ENCODE results near the gene SLC9C1.

SLC9C1 gene

GRCh38 chr3:112175646-112176045, 118.4 kb downstream of the SLC9C1 start:
- DNase-seq: no peak

DNA sequence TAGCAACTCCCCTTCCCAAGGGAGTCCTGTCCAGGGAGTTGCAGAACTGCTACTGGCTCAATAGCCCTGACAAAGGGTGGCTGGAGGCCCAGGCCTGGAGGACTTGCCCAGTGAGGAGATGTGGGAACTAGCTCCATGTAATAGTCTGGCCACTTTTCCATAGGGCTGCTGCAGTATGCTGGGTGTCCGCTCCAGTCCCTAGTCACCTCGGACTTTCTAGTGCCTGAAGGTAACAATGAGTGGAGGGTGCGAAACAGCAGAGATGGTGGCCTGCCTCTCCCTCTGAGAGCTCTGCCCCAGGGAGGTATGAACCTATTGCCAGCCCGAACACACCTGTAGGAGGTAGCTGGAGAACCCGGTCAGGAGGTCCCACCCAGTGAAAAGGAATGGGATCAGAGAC, 119.0 kb downstream of the SLC9C1 start:
- DNase-seq: no peak

DNA sequence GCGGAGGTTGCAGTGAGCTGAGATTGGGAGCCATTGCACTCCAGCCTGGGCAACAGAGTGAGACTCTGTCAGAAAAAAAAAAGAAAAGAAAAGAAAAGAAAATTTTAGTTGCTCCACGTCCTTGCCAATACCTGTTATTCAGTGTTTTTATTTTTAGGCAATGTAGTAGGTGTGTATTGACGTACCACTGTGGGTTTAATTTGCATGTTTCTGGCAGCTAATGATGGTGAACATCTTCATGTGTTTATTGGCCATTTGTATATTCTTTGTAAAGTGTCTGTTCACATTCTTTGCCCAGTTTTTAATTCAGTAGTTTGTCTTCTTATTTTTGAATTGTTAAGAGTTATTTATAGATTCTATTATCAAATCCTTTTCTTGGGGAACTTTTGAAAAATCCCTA, 122.9 kb downstream of the SLC9C1 start:
- DNase-seq: no peak

GRCh38 chr3:112170046-112170445, 124.0 kb downstream of the SLC9C1 start:
- no peak for DNase-seq

DNA sequence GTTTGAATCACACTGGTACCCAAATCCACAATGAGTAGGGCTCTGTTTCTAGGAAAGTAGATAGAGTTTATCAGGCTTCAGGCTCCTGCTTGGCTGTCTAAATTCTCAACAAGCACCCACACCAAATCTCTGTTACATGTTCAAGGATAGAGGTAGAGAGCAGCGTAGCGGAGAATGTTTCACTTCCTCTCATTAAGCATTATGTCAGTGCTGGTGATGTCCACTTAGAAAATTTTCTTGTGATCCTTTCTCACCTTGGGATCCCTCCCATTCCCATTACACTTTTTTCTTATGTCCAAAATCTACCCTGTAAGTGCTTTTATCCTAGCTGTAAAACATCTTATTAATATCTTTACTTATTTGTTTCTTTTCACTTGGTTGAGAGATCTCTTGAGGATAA, 126.3 kb downstream of the SLC9C1 start:
- no peak for DNase-seq

GRCh38 chr3:112149136-112149535, 144.9 kb downstream of the SLC9C1 start:
- no peak for DNase-seq

DNA sequence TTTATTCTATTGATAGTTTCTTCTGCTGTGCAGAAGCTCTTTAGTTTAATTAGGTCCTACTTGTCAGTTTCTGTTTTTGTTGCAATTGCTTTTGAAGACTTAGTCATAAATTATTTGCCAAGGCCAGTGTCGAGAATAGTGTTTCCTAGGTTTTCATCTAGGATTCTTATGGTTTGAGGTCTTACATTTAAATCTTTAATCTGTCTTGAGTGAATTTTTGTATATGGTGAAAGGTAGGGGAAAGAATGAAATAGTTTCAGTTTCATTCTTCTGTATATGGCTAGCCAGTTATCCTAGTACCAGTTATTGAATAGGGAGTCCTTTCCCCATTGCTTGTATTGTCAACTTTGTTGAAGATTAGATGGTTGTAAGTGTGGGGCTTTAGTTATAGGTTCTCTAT, 150.3 kb downstream of the SLC9C1 start:
- DNase-seq: no peak

GRCh38 chr3:112143251-112143650, 150.8 kb downstream of the SLC9C1 start:
- DNase-seq: no peak

GRCh38 chr3:112141293-112141692, 152.7 kb downstream of the SLC9C1 start:
- DNase-seq: no peak

DNA sequence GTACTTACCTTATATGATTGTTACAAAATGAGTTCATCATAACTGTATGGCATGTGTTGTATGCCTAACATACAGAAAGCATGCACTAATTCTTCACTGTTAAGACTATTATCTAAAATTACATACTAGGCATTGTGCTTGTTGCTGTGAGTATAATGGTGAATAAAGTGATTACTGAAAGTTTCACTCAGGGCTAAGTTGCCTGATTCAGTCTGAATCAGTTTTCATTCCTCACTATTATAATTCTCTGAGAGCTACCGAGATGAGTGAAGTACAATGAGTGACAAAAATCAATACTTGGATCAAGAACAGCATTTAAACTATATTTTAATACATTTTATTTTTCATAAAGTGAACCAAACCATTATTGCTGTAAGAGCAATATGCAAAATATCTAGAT, 153.4 kb downstream of the SLC9C1 start:
- no peak for DNase-seq

DNA sequence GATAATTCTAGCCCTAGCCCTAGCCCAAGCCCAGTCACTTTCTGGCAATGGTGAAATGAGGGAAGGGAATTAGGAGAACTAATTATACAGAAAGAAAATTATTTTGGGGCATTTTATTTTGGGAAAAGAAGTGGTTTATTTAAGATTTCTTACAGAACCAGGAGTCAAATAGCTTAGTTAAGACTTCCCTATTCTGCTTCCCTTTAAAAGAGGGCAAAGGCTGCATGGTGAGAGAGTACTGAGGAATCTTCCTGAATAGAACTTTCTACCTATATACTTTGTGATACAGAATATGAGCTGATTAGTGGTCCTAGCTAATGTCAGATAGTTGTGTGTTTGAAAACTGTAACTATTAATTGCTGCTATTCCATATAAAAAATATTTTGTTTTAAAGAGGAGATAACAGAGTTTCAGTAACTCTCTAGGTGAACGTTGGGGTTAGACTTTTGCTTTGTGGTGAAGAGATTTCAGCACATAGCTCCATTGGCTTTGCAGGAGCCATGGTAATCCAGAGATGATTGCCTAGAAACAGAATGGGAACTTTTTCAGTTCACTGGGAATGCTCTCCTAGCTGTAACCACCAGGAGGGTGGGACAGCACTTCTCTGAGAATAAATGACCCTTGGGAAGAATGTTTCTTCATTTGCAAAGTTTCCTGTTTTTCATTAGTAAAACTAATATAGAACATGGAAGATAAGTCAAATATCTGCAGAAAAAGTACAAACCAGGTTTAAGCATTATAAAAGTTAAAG, 155.6 kb downstream of the SLC9C1 start:
- no peak for DNase-seq

GRCh38 chr3:112137781-112138180, 156.2 kb downstream of the SLC9C1 start:
- no peak for DNase-seq

- peak; percentile 15 for DNase-seq
These were observed 156.9 kb downstream of the SLC9C1 start for GRCh38 chr3:112136959-112137693.

DNA sequence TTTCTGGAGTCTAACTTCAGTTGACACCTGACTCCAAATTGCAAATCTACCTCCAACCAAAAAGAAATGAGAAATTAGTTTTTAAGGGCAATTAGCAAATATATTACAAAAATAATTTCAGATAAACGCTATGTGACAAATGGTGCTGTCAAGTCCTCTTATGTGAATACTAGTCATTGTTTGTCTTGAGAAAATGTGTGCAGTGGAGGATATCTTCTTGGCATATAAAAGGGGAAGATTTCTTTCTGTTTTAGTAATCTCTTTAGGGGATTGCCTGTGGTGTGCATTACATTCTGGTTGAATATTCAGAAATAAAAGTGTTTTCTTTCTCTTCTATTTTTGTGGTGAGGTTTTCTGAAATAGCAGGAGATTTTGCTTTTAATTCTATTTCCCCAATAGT, 158.0 kb downstream of the SLC9C1 start:
- no peak for DNase-seq

DNA sequence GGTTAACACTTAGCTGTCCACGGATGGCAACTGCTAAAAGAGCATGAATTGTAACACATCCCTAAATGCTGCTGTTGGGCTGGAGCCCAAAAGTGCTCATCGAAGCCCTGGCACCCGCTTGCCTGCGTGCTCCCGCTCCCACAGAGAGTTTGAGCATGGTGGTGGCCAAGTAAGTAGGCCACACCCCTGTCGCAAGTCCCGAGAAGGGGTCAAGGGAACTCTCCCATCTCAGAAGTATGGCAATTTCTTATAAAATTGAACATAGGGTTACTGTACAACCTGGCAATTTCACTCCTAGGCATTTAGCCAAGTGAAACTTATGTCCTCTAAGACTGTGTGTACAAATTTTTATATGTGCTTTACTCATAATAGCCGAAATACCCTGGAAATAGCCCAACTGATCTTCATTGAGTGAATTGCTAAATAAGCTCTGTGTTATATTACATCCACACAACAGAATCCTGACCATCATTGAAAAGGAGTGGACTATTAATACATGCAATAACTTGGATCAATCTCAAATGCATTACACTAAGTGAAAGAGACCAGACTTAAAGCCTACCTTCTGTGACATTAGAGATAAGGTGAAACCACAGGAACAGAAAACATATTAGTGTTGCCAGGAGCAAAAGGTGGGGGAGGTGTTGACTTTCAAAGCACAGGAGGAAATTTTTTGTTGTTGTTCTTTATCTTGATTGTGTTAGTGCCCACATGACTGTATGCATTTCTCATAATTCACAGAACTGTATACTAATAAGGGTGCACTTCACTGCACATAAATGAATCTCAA, 159.5 kb downstream of the SLC9C1 start:
- DNase-seq: no peak

- DNase-seq: no peak
These were observed 160.2 kb downstream of the SLC9C1 start for GRCh38 chr3:112133626-112134334.

DNA sequence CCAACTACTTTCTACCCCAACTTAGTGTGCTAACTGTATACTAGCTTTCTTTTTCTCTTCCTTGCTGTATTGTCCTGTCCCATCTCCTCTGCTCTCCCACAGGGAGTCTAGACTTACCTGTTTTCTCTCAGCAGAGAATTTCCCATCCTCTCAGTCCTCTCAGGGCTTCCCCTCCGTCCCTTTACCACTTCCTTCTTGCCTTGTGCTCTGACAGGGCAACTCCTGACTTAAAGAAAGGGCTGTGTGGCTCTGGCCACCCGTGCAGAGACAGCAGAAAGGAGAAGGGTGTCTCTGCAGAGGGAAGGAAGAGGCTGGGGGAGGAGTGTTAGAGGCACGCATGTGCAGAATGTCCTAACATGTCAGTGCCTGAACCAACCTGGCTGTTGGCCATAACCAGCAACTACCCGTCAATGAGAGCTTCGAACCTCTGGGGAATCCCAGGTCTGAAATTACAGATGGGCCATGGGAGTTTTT, 161.0 kb downstream of the SLC9C1 start, which contains the start of gene GCSAM:
GCSAM (minus strand) TSS at position 274 of the 474 bp plus-strand sequence; CDS start at position 146, 128 bp downstream.
- DNase-seq: no peak

GRCh38 chr3:112132554-112132953, 161.5 kb downstream of the SLC9C1 start:
- no peak for DNase-seq

GRCh38 chr3:112132088-112132487, 161.9 kb downstream of the SLC9C1 start:
- DNase-seq: no peak

- no peak for DNase-seq
These were observed 162.9 kb downstream of the SLC9C1 start for GRCh38 chr3:112131111-112131510.

DNA sequence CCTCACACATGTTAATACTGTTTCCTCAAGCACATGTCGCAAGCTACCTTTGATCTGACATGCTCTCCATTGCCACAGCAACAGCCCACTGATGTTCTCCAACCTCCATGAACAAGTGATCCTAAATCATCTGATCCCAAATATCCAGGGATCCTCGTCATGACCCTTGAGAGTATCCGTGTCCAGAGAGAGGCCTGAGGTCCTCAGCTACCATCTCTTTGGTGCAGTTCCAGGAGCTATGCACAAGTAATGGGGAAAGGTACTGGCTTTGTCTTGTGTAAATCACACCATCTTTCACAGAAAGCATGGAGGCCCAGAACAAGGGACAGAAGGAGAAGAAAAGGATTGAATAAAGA, 163.4 kb downstream of the SLC9C1 start:
- no peak for DNase-seq

DNA sequence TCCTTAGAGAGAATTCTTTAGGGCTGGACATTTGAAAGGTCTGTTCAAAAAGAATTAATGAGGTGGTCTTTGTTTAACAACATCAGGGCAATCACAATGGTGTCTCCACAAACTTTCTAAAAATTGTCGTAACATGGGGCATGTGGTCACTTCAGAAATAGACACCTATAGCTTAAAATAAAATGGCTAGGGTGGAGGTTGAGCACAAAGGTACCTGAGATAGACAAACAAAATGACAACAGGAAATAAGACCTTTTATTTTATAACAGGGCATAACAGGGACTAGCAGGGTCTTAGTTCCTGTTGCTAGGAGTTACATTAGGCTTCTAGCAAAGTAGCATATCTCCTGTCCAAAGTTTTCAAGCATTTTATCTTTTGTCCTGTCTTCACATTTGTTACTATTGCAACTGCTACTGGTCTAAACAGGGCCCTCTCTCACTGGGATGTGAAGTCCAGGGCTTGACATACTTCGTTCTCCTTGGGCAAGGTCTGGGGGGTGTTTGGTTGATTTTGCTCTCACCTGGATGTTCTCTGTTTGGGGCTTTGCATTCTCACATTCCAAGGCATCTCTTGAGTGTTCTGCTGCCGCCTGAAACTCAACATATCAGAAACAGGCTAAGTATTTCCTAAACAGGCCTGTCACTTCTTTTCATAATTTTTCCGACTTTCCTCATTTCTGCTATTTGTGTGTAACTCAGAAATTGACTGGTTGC, 163.9 kb downstream of the SLC9C1 start:
- DNase-seq: no peak

All from NCI-H345 (cell line).